Smooth muscle cell (in vitro differentiated cells): ENCODE measurements around the gene C14orf119. TPM values are rescaled to one million over a fixed set of nuclear protein-coding genes. Genes with fewer than 3 reads are reported as not detected.

Source experiments
- DNase-seq: peaks from one replicate; lab custom pipeline; 2025; ENCODE audit not compliant: unreplicated experiment; lab: John Stamatoyannopoulos, UW
- H2AFZ ChIP-seq: fragments of 200-600 bp; sonication (generic); 2 replicates; pipeline ENCODE4 v1.6.0; 2016; ENCODE audit warnings: antibody characterized with exemption, low read depth, mild to moderate bottlenecking
- H3F3A ChIP-seq: fragments of 200-600 bp; sonication (generic); 2 replicates; pipeline ENCODE4 v1.6.0; 2017; ENCODE audit warnings: antibody characterized with exemption, low read depth
- H3K27ac ChIP-seq: fragments of 200-600 bp; sonication (generic); 2 replicates; pipeline ENCODE4 v1.5.1; 2016; ENCODE audit warnings: low read depth, mild to moderate bottlenecking
- H3K27me3 ChIP-seq: fragments of 200-600 bp; sonication (generic); 2 replicates; pipeline ENCODE4 v1.6.1; 2016; ENCODE audit warnings: low read depth, mild to moderate bottlenecking
- H3K36me3 ChIP-seq: fragments of 200-600 bp; sonication (generic); 2 replicates; pipeline ENCODE4 v1.5.1; 2016; ENCODE audit warnings: low read depth
- H3K4me1 ChIP-seq: fragments of 200-600 bp; sonication (generic); 2 replicates; pipeline ENCODE4 v1.5.1; 2016; ENCODE audit warnings: low read depth
- H3K4me2 ChIP-seq: fragments of 200-600 bp; sonication (generic); 2 replicates; pipeline ENCODE4 v1.6.0; 2016; ENCODE audit warnings: mild to moderate bottlenecking
- H3K4me3 ChIP-seq: fragments of 200-600 bp; sonication (generic); 2 replicates; pipeline ENCODE4 v1.5.1; 2016; ENCODE audit warnings: mild to moderate bottlenecking
- H3K79me2 ChIP-seq: fragments of 200-600 bp; sonication (generic); 2 replicates; pipeline ENCODE4 v1.6.0; 2016; ENCODE audit warnings: low read depth, mild to moderate bottlenecking
- H3K9ac ChIP-seq: fragments of 200-600 bp; sonication (generic); 2 replicates; pipeline ENCODE4 v1.6.0; 2016; ENCODE audit warnings: low read depth
- H3K9me3 ChIP-seq: fragments of 200-600 bp; sonication (generic); replicated peaks from 2 replicates; pipeline ENCODE4 v1.5.1; 2016; ENCODE audit warnings: low read depth
- H4K20me1 ChIP-seq: fragments of 200-600 bp; sonication (generic); 2 replicates; pipeline ENCODE4 v1.6.0; 2016; ENCODE audit warnings: low read depth
- CTCF ChIP-seq: fragments of 200-600 bp; sonication (generic); IDR thresholded peaks from 2 replicates; pipeline ENCODE4 v1.5.1; 2017; ENCODE audit warnings: borderline replicate concordance, mild to moderate bottlenecking, antibody characterized with exemption; ENCODE audit not compliant: insufficient read depth, poor library complexity, severe bottlenecking
- WGBS: methylation state at CpG from one replicate; pipeline ENCODE4 v1.1.7; 2016; ENCODE audit warnings: low lambda C conversion rate; 5-methylcytosine and 5-hydroxymethylcytosine counted together
- polyA plus RNA-seq: library from polyadenylated mRNA; unstranded; fragments of >200 nt; fragmentation: Nextera tagmentation; extraction: Ambion mirVana; gene quantifications from 2 replicates; pipeline ENCODE4 v1.2.1, GENCODE V29; 2016
- total RNA-seq: library from RNA; depleted of rRNA; stranded (reverse); fragments of >200 nt; gene quantifications from 2 replicates; pipeline ENCODE4 v1.2.3, GENCODE V29; 2014

The C14orf119 gene
- total and polyA plus RNA-seq, 2 experiments from 2014 or later = 54.1 to 130 TPM

GRCh38 chr14:23129759-23130316, 34.5 kb downstream of the C14orf119 start:
- WGBS = 93% methylated on average over 7 of the region's 7 CpGs
- no peaks in the 10 kb centered on the region for H3K36me3 ChIP-seq

GRCh38 chr14:23130871-23131270, 35.6 kb downstream of the C14orf119 start:
- 88% methylated on average over 3 of the region's 3 CpGs for WGBS
- H3K27ac ChIP-seq = no peak overlapping the region
- H3K4me1 ChIP-seq = no peaks in the 10 kb centered on the region
- no peaks in the 10 kb centered on the region for H3K36me3 ChIP-seq
- no peak overlapping the region for H3K4me2 ChIP-seq
- H3K79me2 ChIP-seq = no peaks in the 10 kb centered on the region
- H3K9me3 ChIP-seq = no peaks in the 10 kb centered on the region
- H3K9ac ChIP-seq = no peak overlapping the region
- H4K20me1 ChIP-seq = no peaks in the 10 kb centered on the region
- H2AFZ ChIP-seq = no peak overlapping the region
- TF ChIP-seq CTCF = no peak
- H3K4me3 ChIP-seq = no peak overlapping the region
- H3K27me3 ChIP-seq = no peaks in the 10 kb centered on the region
- DNase-seq = no peak
- H3F3A ChIP-seq = no peaks in the 10 kb centered on the region

More at GRCh38 chr14:23129759-23130316, 34.5 kb downstream of the C14orf119 start:
- Histone ChIP-seq H3K4me2 (no peak overlapping the region), H4K20me1 (no peaks in the 10 kb centered on the region), H3K27me3 (no peaks in the 10 kb centered on the region), H3K9me3 (no peaks in the 10 kb centered on the region), H3K27ac (no peak overlapping the region), H3K9ac (no peak overlapping the region), H3K4me3 (no peak overlapping the region), H3K4me1 (no peaks in the 10 kb centered on the region), H3F3A (no peaks in the 10 kb centered on the region), H3K79me2 (no peaks in the 10 kb centered on the region), H2AFZ (no peak overlapping the region)
- no peak for TF ChIP-seq CTCF
- no peak for DNase-seq

- Histone ChIP-seq H3K9me3 (no peaks in the 10 kb centered on the region), H3K27ac (no peak overlapping the region), H3K79me2 (no peaks in the 10 kb centered on the region), H2AFZ (no peak overlapping the region), H3K36me3 (no peaks in the 10 kb centered on the region), H3K9ac (no peak overlapping the region), H3K4me1 (no peaks in the 10 kb centered on the region), H3F3A (no peaks in the 10 kb centered on the region), H4K20me1 (no peaks in the 10 kb centered on the region), H3K4me3 (no peak overlapping the region), H3K4me2 (no peak overlapping the region), H3K27me3 (no peaks in the 10 kb centered on the region)
- TF ChIP-seq CTCF = no peak
- no peak for DNase-seq
- WGBS = 88% methylated on average over 5 of the region's 5 CpGs
Observed at GRCh38 chr14:23131482-23131881, 36.2 kb downstream of the C14orf119 start.

- TF ChIP-seq CTCF = no peak
- Histone ChIP-seq H4K20me1 (no peaks in the 10 kb centered on the region), H3K79me2 (no peaks in the 10 kb centered on the region), H2AFZ (no peak overlapping the region), H3K4me2 (no peak overlapping the region), H3K9ac (no peak overlapping the region), H3K36me3 (no peaks in the 10 kb centered on the region), H3K9me3 (no peaks in the 10 kb centered on the region), H3K4me1 (no peaks in the 10 kb centered on the region), H3F3A (no peaks in the 10 kb centered on the region), H3K4me3 (no peak overlapping the region), H3K27ac (no peak overlapping the region), H3K27me3 (no peaks in the 10 kb centered on the region)
- DNase-seq = no peak
- 96% methylated on average over 8 of the region's 8 CpGs for WGBS
Observed at GRCh38 chr14:23132970-23133369, 37.7 kb downstream of the C14orf119 start.
